ENCODE results near the gene IQSEC1. TPM values are rescaled to one million over a fixed set of nuclear protein-coding genes. Genes with fewer than 3 reads are reported as not detected.

Gene IQSEC1
- total and polyA plus RNA-seq, 10 of the 15 experiments (the other 5 are each of a cell fraction or from before 2014, with no cell fraction given) = 0.92 to 55.2 (median 8.5) TPM

DNA sequence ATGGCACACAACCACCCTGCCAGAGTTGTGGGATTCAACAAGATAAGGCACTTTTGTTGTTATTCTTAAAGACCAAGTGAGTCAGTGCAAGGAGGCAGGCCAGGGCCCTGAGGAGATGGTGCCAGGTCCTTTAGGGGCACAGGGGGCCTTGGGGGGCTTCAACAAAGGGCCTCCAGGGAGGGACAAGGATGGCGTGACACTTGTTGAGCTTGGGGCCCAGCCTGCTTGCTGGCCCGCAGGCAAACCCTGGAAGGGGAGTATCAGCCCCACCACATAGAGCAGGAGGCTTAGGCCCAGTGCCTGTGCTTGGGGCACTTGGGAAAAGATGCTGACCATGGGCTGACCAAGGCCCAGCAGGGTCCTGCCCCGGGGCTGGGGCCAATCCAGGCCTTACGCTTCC is 5.5 kb downstream of the IQSEC1 start:
- Histone ChIP-seq H3K4me2 (ENCODE audit: control insufficient read depth, insufficient read depth) (no peak overlapping the region), H3K4me1 (ENCODE audit: control insufficient read depth, insufficient read depth, low read length) (peaks cover 51% of the 10 kb centered on the region), H2AFZ (ENCODE audit: control insufficient read depth, low read depth, low read length) (no peak overlapping the region), H3K9me3 (replicated peaks; ENCODE audit: control insufficient read depth, insufficient read depth, low read length) (no peaks in the 10 kb centered on the region), H3K27ac (ENCODE audit: control insufficient read depth, insufficient read depth) (no peak overlapping the region), H3K4me3 (no peak overlapping the region), H3K27me3 (replicated peaks in 1 of 2; ENCODE audit: control insufficient read depth in 2 of 2, insufficient read depth in 2 of 2, low read length in 1 of 2) (no peaks in the 10 kb centered on the region), H4K20me1 (ENCODE audit: control insufficient read depth, insufficient read depth) (no peaks in the 10 kb centered on the region), H3K36me3 (ENCODE audit: control insufficient read depth in 2 of 2, insufficient read depth in 2 of 2, low read length in 1 of 2) (peaks cover 0 to 2% of the 10 kb centered on the region in 2 experiments; a peak in 1 of 4 replicates), H3K79me2 (ENCODE audit: control insufficient read depth, insufficient read depth, low read length) (peaks cover 62% of the 10 kb centered on the region), H3K9ac (ENCODE audit: control insufficient read depth, insufficient read depth, low read length) (no peak overlapping the region)
- FAIRE-seq = no peak
- ChIA-PET POLR2A (interaction anchor here (0.5 to 1.5 kb wide), 2 partner anchors 45 to 67 kb away, joined by 3 to 4 read pairs; no protein-coding TSS in a partner anchor), CTCF (interaction anchor here (1.7 kb wide), 1 partner anchor 21 kb away, joined by 3 read pairs; no protein-coding TSS in a partner anchor), SMC1A (ENCODE audit: uncharacterized antibody, unreplicated experiment) (interaction anchor here (1.4 kb wide), 1 partner anchor 21 kb away, joined by 4 read pairs; no protein-coding TSS in a partner anchor), RAD21 (ENCODE audit: unreplicated experiment) (interaction anchor here (1.1 kb wide), 1 partner anchor 43 kb away, joined by 4 read pairs; no protein-coding TSS in a partner anchor)
- BruUV-seq (replicated peaks) = no TSS peak
- in situ Hi-C loops (cut with MboI) = no loop called here
- DNase-seq (ENCODE audit: low read depth, low spot score) = no peak
- 90% methylated on average over 4 of the region's 4 CpGs for WGBS (ENCODE audit: insufficient coverage, insufficient replicate concordance, low lambda C conversion rate, missing lambda C conversion rate)
- TF ChIP-seq HDAC2 (IDR thresholded peaks at IDR 0.05) (no peak), IKZF2 (IDR thresholded peaks at IDR 0.05) (no peak), LARP7 (IDR thresholded peaks at IDR 0.05) (no peak), ZNF274 (IDR thresholded peaks at IDR 0.05; ENCODE audit: insufficient read depth, insufficient read length) (no peak)
- TF ChIP-seq, protein P1, sequence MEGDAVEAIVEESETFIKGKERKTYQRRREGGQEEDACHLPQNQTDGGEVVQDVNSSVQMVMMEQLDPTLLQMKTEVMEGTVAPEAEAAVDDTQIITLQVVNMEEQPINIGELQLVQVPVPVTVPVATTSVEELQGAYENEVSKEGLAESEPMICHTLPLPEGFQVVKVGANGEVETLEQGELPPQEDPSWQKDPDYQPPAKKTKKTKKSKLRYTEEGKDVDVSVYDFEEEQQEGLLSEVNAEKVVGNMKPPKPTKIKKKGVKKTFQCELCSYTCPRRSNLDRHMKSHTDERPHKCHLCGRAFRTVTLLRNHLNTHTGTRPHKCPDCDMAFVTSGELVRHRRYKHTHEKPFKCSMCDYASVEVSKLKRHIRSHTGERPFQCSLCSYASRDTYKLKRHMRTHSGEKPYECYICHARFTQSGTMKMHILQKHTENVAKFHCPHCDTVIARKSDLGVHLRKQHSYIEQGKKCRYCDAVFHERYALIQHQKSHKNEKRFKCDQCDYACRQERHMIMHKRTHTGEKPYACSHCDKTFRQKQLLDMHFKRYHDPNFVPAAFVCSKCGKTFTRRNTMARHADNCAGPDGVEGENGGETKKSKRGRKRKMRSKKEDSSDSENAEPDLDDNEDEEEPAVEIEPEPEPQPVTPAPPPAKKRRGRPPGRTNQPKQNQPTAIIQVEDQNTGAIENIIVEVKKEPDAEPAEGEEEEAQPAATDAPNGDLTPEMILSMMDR (IDR thresholded peaks at IDR 0.05 in 2 of 3, conservative IDR thresholded peaks at IDR 0.05 in 1 of 3; ENCODE audit: control insufficient read depth in 2 of 3, extremely low read depth in 1 of 3, insufficient read depth in 1 of 3, low read depth in 3 of 3, low read length in 3 of 3) = no peak
- intact Hi-C loops (cut with micrococcal nuclease; ENCODE audit: unreplicated experiment) = loop anchor here (2.0 kb wide), 1 partner anchor 55 kb away; no protein-coding TSS in a partner anchor
- ATAC-seq = no peak

All from GM12878 (cell line).